HUES64 (cell line): ENCODE data around the gene ZNF330.
"Not testable (repeated sequence)": the region's sequence is repeated elsewhere in the genome, so short reads cannot be mapped to it uniquely, and the experiment has no call there.

ENCODE experiments used
- H3K27ac ChIP-seq: 2 replicates; pipeline ENCODE4 v1.7.0; 2013; ENCODE audit warnings: low read depth, low read length, inconsistent platforms
- H3K27me3 ChIP-seq: 2 replicates; pipeline ENCODE4 v1.6.1; 2013; ENCODE audit warnings: mild to moderate bottlenecking, low read length; ENCODE audit not compliant: insufficient read depth
- H3K36me3 ChIP-seq: 2 replicates; pipeline ENCODE4 v1.6.1; 2013; ENCODE audit warnings: mild to moderate bottlenecking, low read length; ENCODE audit not compliant: insufficient read depth
- H3K4me1 ChIP-seq: 2 replicates; pipeline ENCODE4 v1.6.1; 2013; ENCODE audit warnings: mild to moderate bottlenecking, low read length, moderate library complexity; ENCODE audit not compliant: insufficient read depth
- H3K4me3 ChIP-seq: 2 replicates; pipeline ENCODE4 v1.5.1; 2013; ENCODE audit warnings: mild to moderate bottlenecking, low read length, moderate library complexity
- H3K9ac ChIP-seq: 2 replicates; pipeline ENCODE4 v1.6.1; 2013; ENCODE audit warnings: mild to moderate bottlenecking, low read depth, low read length
- H3K9me3 ChIP-seq: 2 replicates; pipeline ENCODE4 v1.6.1; 2013; ENCODE audit warnings: low read depth, low read length; ENCODE audit not compliant: insufficient read depth
- WGBS: fragments of 150-250, 120-280 bp; methylation state at CpG from one replicate; pipeline ENCODE4 v1.1.7; 2013; ENCODE audit warnings: missing lambda C conversion rate; 5-methylcytosine and 5-hydroxymethylcytosine counted together

The ZNF330 gene

GRCh38 chr4:141207961-141208360, 12.7 kb upstream of the ZNF330 start:
- no peak overlapping the region for H3K9ac ChIP-seq
- H3K27ac ChIP-seq, result no peak overlapping the region
- no peak overlapping the region for H3K4me3 ChIP-seq
- H3K9me3 ChIP-seq, result no peaks in the 10 kb centered on the region
- no peaks in the 10 kb centered on the region for H3K4me1 ChIP-seq
- no peaks in the 10 kb centered on the region for H3K36me3 ChIP-seq
- H3K27me3 ChIP-seq, result no peaks in the 10 kb centered on the region
- WGBS, result 80% methylated on average over 5 of the region's 5 CpGs

GRCh38 chr4:141210168-141210567, 10.5 kb upstream of the ZNF330 start:
- 0 out of 2 replicates have a peak, but pooled peaks cover 2% of the 10 kb centered on the region for H3K9me3 ChIP-seq
- no peaks in the 10 kb centered on the region for H3K4me1 ChIP-seq
- no peak overlapping the region for H3K4me3 ChIP-seq
- 96% methylated on average over 3 of the region's 3 CpGs for WGBS
- H3K9ac ChIP-seq, result no peak overlapping the region
- H3K27ac ChIP-seq, result no peak overlapping the region
- peaks cover under 1% of the 10 kb centered on the region; the same call in 1 of the 2 replicates for H3K27me3 ChIP-seq
- no peaks in the 10 kb centered on the region for H3K36me3 ChIP-seq

- peaks cover 3% of the 10 kb centered on the region; the same call in 1 of the 2 replicates for H3K27me3 ChIP-seq
- 92% methylated on average over 26 of the region's 26 CpGs for WGBS
- H3K9ac ChIP-seq, result no peak overlapping the region
- no peaks in the 10 kb centered on the region for H3K36me3 ChIP-seq
- no peak overlapping the region for H3K4me3 ChIP-seq
- H3K4me1 ChIP-seq, result no peaks in the 10 kb centered on the region
- H3K27ac ChIP-seq, result no peak overlapping the region
- 0 out of 2 replicates have a peak, but pooled peaks cover 2% of the 10 kb centered on the region for H3K9me3 ChIP-seq
These were observed 7.1 kb upstream of the ZNF330 start for GRCh38 chr4:141213550-141213991.

- no peaks in the 10 kb centered on the region for H3K36me3 ChIP-seq
- H3K4me3 ChIP-seq, result no peak overlapping the region
- H3K27me3 ChIP-seq, result peaks cover 3% of the 10 kb centered on the region; the same call in 1 of the 2 replicates
- H3K27ac ChIP-seq, result no peak overlapping the region
- H3K9me3 ChIP-seq, result 0 out of 2 replicates have a peak, but pooled peaks cover 2% of the 10 kb centered on the region
- 0 out of 2 replicates have a peak, but pooled peaks cover 1% of the 10 kb centered on the region for H3K4me1 ChIP-seq
- H3K9ac ChIP-seq, result no peak overlapping the region
These were observed 5.7 kb upstream of the ZNF330 start for GRCh38 chr4:141215030-141215429.

GRCh38 chr4:141216002-141216761, 4.5 kb upstream of the ZNF330 start:
- Histone ChIP-seq H3K4me3 (no peak overlapping the region), H3K27ac (no peak overlapping the region), H3K27me3 (peaks cover 3% of the 10 kb centered on the region; the same call in 1 of the 2 replicates), H3K4me1 (peaks cover 6% of the 10 kb centered on the region; the same call in 1 of the 2 replicates), H3K9me3 (0 out of 2 replicates have a peak, but pooled peaks cover 2% of the 10 kb centered on the region), H3K9ac (no peak overlapping the region), H3K36me3 (no peaks in the 10 kb centered on the region)
- WGBS, result 80% methylated on average over 3 of the region's 5 CpGs

- Histone ChIP-seq H3K4me3 (peak overlapping the region; percentile 95), H3K9ac (no peak overlapping the region), H3K27ac (no peak overlapping the region), H3K4me1 (peaks cover 14% of the 10 kb centered on the region), H3K36me3 (peaks cover 30% of the 10 kb centered on the region), H3K9me3 (no peaks in the 10 kb centered on the region), H3K27me3 (peaks cover 2% of the 10 kb centered on the region; the same call in 1 of the 2 replicates)
- WGBS, result 87% methylated on average over 7 of the region's 7 CpGs
These were observed 424 bp upstream of the ZNF330 start for GRCh38 chr4:141220271-141220670.

- Histone ChIP-seq H3K36me3 (peaks cover 58% of the 10 kb centered on the region), H3K4me1 (peaks cover 14% of the 10 kb centered on the region), H3K4me3 (no peak overlapping the region), H3K9ac (no peak overlapping the region), H3K9me3 (no peaks in the 10 kb centered on the region), H3K27ac (no peak overlapping the region), H3K27me3 (no peaks in the 10 kb centered on the region)
- WGBS, result 88% methylated on average over 1 of the region's 1 CpG
These were observed 2.7 kb downstream of the ZNF330 start for GRCh38 chr4:141223418-141223817.

GRCh38 chr4:141227280-141227679, 6.6 kb downstream of the ZNF330 start:
- H3K27ac ChIP-seq, H3K9me3 ChIP-seq, H3K4me3 ChIP-seq, H3K4me1 ChIP-seq, H3K9ac ChIP-seq, H3K27me3 ChIP-seq: not testable (repeated sequence)
- 92% methylated on average over 3 of the region's 5 CpGs for WGBS
- peaks cover 95% of the 10 kb centered on the region for H3K36me3 ChIP-seq

- Histone ChIP-seq H3K27me3 (no peaks in the 10 kb centered on the region), H3K27ac (no peak overlapping the region), H3K9ac (no peak overlapping the region), H3K4me1 (no peaks in the 10 kb centered on the region), H3K36me3 (peaks cover 95% of the 10 kb centered on the region), H3K4me3 (no peak overlapping the region), H3K9me3 (no peaks in the 10 kb centered on the region)
- WGBS, result 96% methylated on average over 5 of the region's 5 CpGs
These were observed 8.9 kb downstream of the ZNF330 start for GRCh38 chr4:141229408-141230101.

GRCh38 chr4:141233673-141234072, 13.0 kb downstream of the ZNF330 start:
- H3K9me3 ChIP-seq, result no peaks in the 10 kb centered on the region
- H3K27ac ChIP-seq, result no peak overlapping the region
- 92% methylated on average over 3 of the region's 3 CpGs for WGBS
- H3K4me1 ChIP-seq, result no peaks in the 10 kb centered on the region
- H3K9ac ChIP-seq, result no peak overlapping the region
- peaks cover 65% of the 10 kb centered on the region for H3K36me3 ChIP-seq
- no peak overlapping the region for H3K4me3 ChIP-seq
- H3K27me3 ChIP-seq, result no peaks in the 10 kb centered on the region

GRCh38 chr4:141238186-141238585, 17.5 kb downstream of the ZNF330 start:
- Histone ChIP-seq H3K27me3 (no peaks in the 10 kb centered on the region), H3K27ac (no peak overlapping the region), H3K4me3 (no peak overlapping the region), H3K9ac (no peak overlapping the region), H3K9me3 (no peaks in the 10 kb centered on the region), H3K4me1 (no peaks in the 10 kb centered on the region), H3K36me3 (peaks cover 20% of the 10 kb centered on the region)
- WGBS, result 87% methylated on average over 3 of the region's 3 CpGs
